PC-9 (cell line): ENCODE results near the gene ST6GALNAC1. TPM values are rescaled to one million over a fixed set of nuclear protein-coding genes. Genes with fewer than 3 reads are reported as not detected.

Experiments used
- BruUV-seq: library from RNA; stranded (reverse); fragments of 400-500 nt; replicated peaks from 2 replicates; lab custom pipeline; 2021; lab: Mats Ljungman, UMichigan
- CTCF ChIA-PET: fragments of 300-600 bp; sonication (Branson Sonifier 250); formaldehyde crosslinking; loops from one replicate; lab custom pipeline; 2022; ENCODE audit warnings: antibody characterized with exemption; lab: Charles Lee
- POLR2A ChIA-PET: fragments of 300-600 bp; sonication (Branson Sonifier 250); formaldehyde crosslinking; loops from one replicate; lab custom pipeline; 2022; ENCODE audit warnings: antibody characterized with exemption; ENCODE audit not compliant: unreplicated experiment; lab: Charles Lee
- DNase-seq, 2 experiments: peaks; one replicate each; pipeline versions ENCODE4 v3.0.0 to v3.0.0-alpha.2; 2015 to 2022; ENCODE audit warnings: mixed read lengths in 1 of 2
- H2AFZ ChIP-seq: fragments of 200-600 bp; sonication (generic); 2 replicates; pipeline ENCODE4 v1.8.1; 2017; ENCODE audit warnings: antibody characterized with exemption
- H3F3A ChIP-seq: fragments of 200-600 bp; sonication (generic); 2 replicates; pipeline ENCODE4 v1.8.1; 2017; ENCODE audit warnings: antibody characterized with exemption, mild to moderate bottlenecking, low read depth; ENCODE audit not compliant: insufficient read depth
- H3K27ac ChIP-seq: fragments of 200-600 bp; sonication (generic); 2 replicates; pipeline ENCODE4 v1.6.1; 2016; ENCODE audit warnings: mixed run types
- H3K27me3 ChIP-seq: fragments of 200-600 bp; sonication (generic); 2 replicates; pipeline ENCODE4 v1.6.1; 2016; ENCODE audit warnings: low read depth, mixed run types; ENCODE audit not compliant: insufficient read depth
- H3K36me3 ChIP-seq: fragments of 200-600 bp; sonication (generic); 2 replicates; pipeline ENCODE4 v1.6.1; 2016; ENCODE audit warnings: low read depth, mixed run types
- H3K4me1 ChIP-seq: fragments of 200-600 bp; sonication (generic); replicated peaks from 2 replicates; pipeline ENCODE4 v1.6.1; 2016; ENCODE audit warnings: mixed run types; ENCODE audit not compliant: insufficient read depth
- H3K4me2 ChIP-seq: fragments of 200-600 bp; sonication (generic); 2 replicates; pipeline ENCODE4 v1.6.1; 2017; ENCODE audit warnings: mixed run types
- H3K4me3 ChIP-seq: fragments of 200-600 bp; sonication (generic); 2 replicates; pipeline ENCODE4 v1.6.1; 2016; ENCODE audit warnings: mixed run types
- H3K79me2 ChIP-seq: fragments of 200-600 bp; sonication (generic); 2 replicates; pipeline ENCODE4 v1.6.1; 2017; ENCODE audit warnings: low read depth, mixed run types
- H3K9me2 ChIP-seq: fragments of 200-600 bp; sonication (generic); 2 replicates; pipeline ENCODE4 v1.8.1; 2017; ENCODE audit warnings: mild to moderate bottlenecking; ENCODE audit not compliant: insufficient read depth
- H3K9me3 ChIP-seq: fragments of 200-600 bp; sonication (generic); 2 replicates; pipeline ENCODE4 v1.8.1; 2016; ENCODE audit warnings: low read depth; ENCODE audit not compliant: insufficient read depth
- H4K20me1 ChIP-seq: fragments of 200-600 bp; sonication (generic); 2 replicates; pipeline ENCODE4 v1.8.1; 2017; ENCODE audit not compliant: insufficient read depth
- EZH2 ChIP-seq: fragments of 200-600 bp; sonication (generic); IDR thresholded peaks from 2 replicates; pipeline ENCODE4 v1.8.0; 2017; ENCODE audit warnings: antibody characterized with exemption, low read depth
- intact Hi-C: fragments of 100-400 bp; cut with micrococcal nuclease; formaldehyde crosslinking; loops from one replicate; pipeline ENCODE4 v1.10.0; 2022; ENCODE audit not compliant: unreplicated experiment
- total RNA-seq: library from RNA; stranded (reverse); gene quantifications from 2 replicates; pipeline ENCODE4 v1.2.3, GENCODE V29; 2021
- TF ChIP-seq, protein P1 (sequence below): fragments of 200-600 bp; sonication (generic); conservative IDR thresholded peaks from 2 replicates; pipeline ENCODE4 v1.6.1; 2017; ENCODE audit warnings: mixed run types, antibody characterized with exemption, mild to moderate bottlenecking, moderate library complexity

Gene ST6GALNAC1
- total RNA-seq, 1 experiment from 2014 or later, result 0.76 TPM

GRCh38 chr17:76585033-76585648 is 58.4 kb downstream of the ST6GALNAC1 start:
- no peaks in the 10 kb centered on the region for H3K27me3 ChIP-seq
- H3K4me3 ChIP-seq, result peak overlapping the region; percentile 52; the same call in 1 of the 2 replicates
- H3K27ac ChIP-seq, result no peak overlapping the region
- peak overlapping the region; percentile 75 for H3K4me2 ChIP-seq
- H3K36me3 ChIP-seq, result no peaks in the 10 kb centered on the region
- no peaks in the 10 kb centered on the region for H3K9me3 ChIP-seq
- peak in 1 of 2 experiments; percentile 27 for DNase-seq
- intact Hi-C loops, result no loop called here
- no peaks in the 10 kb centered on the region for H3K79me2 ChIP-seq
- no peak for TF ChIP-seq EZH2
- TF ChIP-seq, protein P1, sequence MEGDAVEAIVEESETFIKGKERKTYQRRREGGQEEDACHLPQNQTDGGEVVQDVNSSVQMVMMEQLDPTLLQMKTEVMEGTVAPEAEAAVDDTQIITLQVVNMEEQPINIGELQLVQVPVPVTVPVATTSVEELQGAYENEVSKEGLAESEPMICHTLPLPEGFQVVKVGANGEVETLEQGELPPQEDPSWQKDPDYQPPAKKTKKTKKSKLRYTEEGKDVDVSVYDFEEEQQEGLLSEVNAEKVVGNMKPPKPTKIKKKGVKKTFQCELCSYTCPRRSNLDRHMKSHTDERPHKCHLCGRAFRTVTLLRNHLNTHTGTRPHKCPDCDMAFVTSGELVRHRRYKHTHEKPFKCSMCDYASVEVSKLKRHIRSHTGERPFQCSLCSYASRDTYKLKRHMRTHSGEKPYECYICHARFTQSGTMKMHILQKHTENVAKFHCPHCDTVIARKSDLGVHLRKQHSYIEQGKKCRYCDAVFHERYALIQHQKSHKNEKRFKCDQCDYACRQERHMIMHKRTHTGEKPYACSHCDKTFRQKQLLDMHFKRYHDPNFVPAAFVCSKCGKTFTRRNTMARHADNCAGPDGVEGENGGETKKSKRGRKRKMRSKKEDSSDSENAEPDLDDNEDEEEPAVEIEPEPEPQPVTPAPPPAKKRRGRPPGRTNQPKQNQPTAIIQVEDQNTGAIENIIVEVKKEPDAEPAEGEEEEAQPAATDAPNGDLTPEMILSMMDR, result no peak
- ChIA-PET POLR2A (interaction anchor here (0.5 to 0.6 kb wide), 3 partner anchors 26 to 127 kb away, joined by 3 to 9 read pairs (median 3); no protein-coding TSS in a partner anchor), CTCF (interaction anchor here (0.5 to 1.1 kb wide), 4 partner anchors 19 to 84 kb away, joined by 3 to 13 read pairs (median 8); partner anchors contain the start of gene RHBDF2)
- no peaks in the 10 kb centered on the region for H4K20me1 ChIP-seq
- no peaks in the 10 kb centered on the region for H3K4me1 ChIP-seq
- H2AFZ ChIP-seq, result no peak overlapping the region
- H3F3A ChIP-seq, result peaks cover 4% of the 10 kb centered on the region; the same call in 1 of the 2 replicates
- no TSS peak for BruUV-seq
- no peaks in the 10 kb centered on the region for H3K9me2 ChIP-seq

DNA sequence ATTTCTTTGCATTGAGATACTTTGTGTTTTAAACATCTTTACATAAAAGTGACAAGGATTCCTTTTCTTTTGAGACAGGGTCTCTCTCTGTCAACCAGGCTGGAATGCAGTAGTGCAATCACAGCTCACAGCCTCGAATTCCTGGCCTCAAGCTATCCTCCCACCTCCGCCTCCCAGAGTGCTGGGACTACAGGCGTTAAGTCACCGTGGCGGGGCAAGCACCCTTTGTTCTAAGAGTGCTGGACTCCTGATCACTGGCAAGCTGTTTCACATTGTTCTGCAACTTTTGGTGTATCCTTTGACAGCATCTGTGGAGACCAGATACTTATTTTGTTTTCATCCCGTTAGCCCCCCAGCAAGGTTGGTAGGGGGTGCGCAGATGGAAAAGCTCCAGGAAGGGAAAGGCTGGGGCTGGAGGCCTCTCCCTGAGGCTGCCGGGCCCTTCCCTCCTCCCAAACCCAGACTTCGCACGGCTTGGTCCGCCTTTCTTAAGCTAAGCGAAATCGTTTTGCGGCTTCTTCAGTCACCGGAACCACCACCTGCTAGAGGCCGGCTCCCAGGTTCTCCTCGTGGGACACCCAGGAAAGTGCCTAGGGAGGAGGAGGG is 59.0 kb downstream of the ST6GALNAC1 start:
- Histone ChIP-seq H3K27ac (no peak overlapping the region), H3K4me1 (no peaks in the 10 kb centered on the region), H3K36me3 (no peaks in the 10 kb centered on the region), H3K9me3 (no peaks in the 10 kb centered on the region), H3K9me2 (no peaks in the 10 kb centered on the region), H3F3A (peaks cover 4% of the 10 kb centered on the region; the same call in 1 of the 2 replicates), H4K20me1 (no peaks in the 10 kb centered on the region), H3K79me2 (no peaks in the 10 kb centered on the region), H3K4me3 (no peak overlapping the region), H3K27me3 (no peaks in the 10 kb centered on the region), H3K4me2 (no peak overlapping the region), H2AFZ (no peak overlapping the region)
- ChIA-PET CTCF (interaction anchor here (1.1 kb wide), 1 partner anchor 22 kb away, joined by 4 read pairs; no protein-coding TSS in a partner anchor), POLR2A (interaction anchor here (0.6 to 0.7 kb wide), 2 partner anchors 26 to 155 kb away, joined by 3 to 4 read pairs; no protein-coding TSS in a partner anchor)
- no peak for DNase-seq
- intact Hi-C loops, result no loop called here
- no peak for TF ChIP-seq EZH2
- TF ChIP-seq, protein P1, result no peak
- BruUV-seq, result TSS peak; percentile 75

DNA sequence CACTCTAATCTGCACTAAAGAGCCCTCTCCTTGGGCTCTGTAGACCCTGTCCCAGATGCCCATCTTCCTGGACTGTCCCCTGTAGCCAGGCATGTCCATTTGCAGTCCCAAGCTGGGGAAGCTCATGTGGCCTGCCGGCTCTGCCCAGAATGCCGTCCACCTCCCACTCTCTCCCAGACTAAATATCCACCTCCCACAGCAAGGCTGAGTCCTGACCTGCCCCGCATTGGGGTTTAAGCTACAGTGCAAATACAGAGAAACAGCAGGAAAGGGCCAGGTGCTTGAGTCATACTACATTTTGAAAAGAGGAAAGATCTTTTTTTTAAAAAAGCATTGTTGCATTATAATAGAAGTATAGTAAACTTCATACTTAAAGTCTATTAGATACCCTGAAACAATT is 60.9 kb downstream of the ST6GALNAC1 start:
- no peaks in the 10 kb centered on the region for H3K9me3 ChIP-seq
- TF ChIP-seq, protein P1, result no peak
- no peak for TF ChIP-seq EZH2
- H3K27me3 ChIP-seq, result no peaks in the 10 kb centered on the region
- no peak for DNase-seq
- intact Hi-C loops, result no loop called here
- H3K27ac ChIP-seq, result no peak overlapping the region
- H3K4me2 ChIP-seq, result no peak overlapping the region
- peaks cover 4% of the 10 kb centered on the region; the same call in 1 of the 2 replicates for H3F3A ChIP-seq
- no peaks in the 10 kb centered on the region for H4K20me1 ChIP-seq
- no peaks in the 10 kb centered on the region for H3K79me2 ChIP-seq
- no TSS peak for BruUV-seq
- no peaks in the 10 kb centered on the region for H3K4me1 ChIP-seq
- ChIA-PET CTCF (interaction anchor here (0.7 kb wide), 1 partner anchor 41 kb away, joined by 6 read pairs; no protein-coding TSS in a partner anchor), POLR2A (interaction anchor here (0.6 kb wide), 1 partner anchor 83 kb away, joined by 3 read pairs; no protein-coding TSS in a partner anchor)
- H3K36me3 ChIP-seq, result no peaks in the 10 kb centered on the region
- no peak overlapping the region for H3K4me3 ChIP-seq
- H2AFZ ChIP-seq, result no peak overlapping the region
- no peaks in the 10 kb centered on the region for H3K9me2 ChIP-seq
